GM18858 (cell line): ENCODE measurements around the gene CHCHD1.
"Not testable (repeated sequence)": the region's sequence is repeated elsewhere in the genome, so short reads cannot be mapped to it uniquely, and the experiment has no call there.

Experiments
- ATAC-seq: cut with Tn5 transposase; IDR thresholded peaks from one replicate; pipeline ENCODE4 v1.9.1; 2021; ENCODE audit not compliant: unreplicated experiment

Gene CHCHD1

DNA sequence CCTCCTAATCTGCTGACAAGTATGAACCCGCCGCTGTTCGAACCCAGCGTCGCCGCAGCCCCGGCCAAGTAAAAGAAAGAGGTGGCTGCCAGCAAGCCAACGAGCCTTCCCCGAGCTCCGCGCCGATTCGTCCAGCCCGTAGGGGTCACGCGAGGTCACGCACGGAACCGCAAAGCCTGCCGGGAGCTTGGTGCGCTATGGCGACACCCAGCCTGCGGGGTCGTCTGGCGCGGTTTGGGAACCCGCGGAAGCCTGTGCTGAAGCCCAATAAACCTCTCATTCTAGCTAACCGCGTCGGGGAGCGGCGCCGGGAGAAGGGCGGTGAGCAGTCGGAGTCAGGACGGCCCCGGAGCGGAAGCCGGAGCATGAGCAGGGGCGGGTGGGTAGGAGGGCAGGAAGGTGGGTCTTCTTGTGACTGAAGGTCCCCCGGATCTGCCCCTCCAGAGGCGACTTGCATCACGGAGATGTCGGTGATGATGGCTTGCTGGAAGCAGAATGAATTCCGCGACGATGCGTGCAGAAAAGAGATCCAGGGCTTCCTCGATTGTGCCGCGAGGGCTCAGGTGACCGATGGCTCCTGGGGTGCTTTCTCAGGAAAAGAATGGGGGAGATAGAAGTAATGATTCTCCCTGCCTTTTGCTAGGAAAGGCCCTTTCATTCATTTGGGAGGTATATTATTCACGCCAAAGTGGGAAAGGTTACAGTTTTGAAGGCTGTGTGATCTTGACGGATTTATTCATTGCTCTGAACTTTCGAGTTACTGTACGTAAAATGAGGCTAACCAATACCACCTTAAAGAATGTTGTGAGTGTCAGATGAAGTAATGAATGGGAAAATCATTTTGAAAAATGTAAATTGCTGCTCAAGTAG is at the start of gene CHCHD1:
CHCHD1 (plus strand) TSS at position 170 of the 870 bp plus-strand sequence; CDS start at position 198, 28 bp downstream.
- no peak for ATAC-seq

DNA sequence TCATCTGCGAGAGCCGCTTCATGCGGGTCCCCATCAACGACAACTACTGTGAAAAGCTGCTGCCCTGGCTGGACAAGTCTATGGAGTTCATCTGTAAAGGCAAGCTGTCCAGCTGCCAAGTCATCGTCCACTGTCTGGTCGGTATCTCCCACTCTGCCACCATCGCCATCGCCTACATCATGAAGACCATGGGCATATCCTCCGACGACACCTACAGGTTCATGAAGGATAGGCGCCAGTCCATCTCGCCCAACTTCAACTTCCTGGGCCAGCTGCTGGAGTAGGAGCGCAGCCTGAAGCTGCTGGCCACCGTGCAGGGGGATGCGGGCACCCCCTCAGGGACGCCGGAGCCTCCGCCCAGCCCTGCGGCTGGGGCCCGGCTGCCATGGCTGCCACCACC is 49.4 kb upstream of the CHCHD1 start:
- no peak for ATAC-seq

- ATAC-seq = no peak
Measured at GRCh38 chr10:73732931-73733623, 48.8 kb upstream of the CHCHD1 start.

DNA sequence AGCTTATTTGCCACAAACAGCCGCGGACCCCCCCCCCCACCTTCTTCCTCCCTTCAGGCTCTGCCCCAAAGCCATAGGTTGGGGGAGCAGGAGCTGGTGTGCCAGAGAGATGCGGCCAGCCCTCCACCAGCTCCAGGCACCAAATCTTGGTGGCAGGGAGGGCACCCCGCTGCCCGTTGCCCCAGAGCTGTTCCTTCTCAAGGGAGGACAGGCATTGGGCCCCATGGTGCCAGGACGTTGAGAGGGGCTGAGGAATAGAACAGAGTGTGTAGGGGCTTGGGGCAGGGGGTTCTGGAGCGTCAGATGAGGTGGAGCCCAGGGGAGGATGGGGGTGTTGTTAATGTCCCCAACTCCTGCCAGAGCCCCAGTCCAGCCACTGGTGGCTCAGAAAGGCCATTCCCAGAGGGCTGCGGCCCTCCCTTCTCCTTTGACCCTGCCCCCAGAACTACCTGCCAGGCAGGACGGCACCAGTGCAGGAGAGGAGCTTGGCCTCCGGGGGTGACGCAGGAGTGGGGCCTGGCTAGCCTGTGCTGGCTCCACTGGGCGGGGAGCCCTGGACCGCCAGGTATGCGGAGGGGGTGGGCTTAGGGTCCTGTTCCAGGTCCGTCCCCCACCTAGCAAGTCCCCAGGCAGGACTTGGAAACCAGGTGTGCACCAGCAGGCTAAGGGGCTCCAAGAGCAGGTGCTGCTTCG is 47.7 kb upstream of the CHCHD1 start:
- no peak for ATAC-seq

DNA sequence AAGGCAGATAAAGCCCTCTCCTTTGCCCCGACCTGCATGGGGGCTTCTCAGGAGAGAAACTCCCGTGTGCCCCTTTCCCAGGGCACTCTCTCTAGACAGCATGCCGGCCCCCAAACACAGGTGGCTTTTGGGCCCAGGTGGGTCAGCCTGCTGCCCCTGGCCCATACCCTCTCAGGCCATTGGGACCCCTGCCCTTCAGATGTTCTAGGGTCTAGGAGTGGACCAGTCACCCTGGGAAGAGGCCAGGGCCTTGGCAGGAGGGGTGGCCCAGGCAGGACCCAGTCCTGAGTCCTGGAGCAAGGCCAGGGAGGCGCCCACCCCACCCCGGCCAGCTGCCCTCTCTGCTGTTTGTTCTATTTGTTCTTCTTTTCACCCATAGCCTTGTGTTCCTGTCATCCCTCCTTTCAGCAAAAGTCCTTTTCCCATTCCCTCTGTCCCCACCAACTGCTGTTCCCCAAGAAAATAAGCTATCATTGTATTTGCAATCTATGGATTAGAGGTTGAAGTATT is 47.0 kb upstream of the CHCHD1 start:
- no peak for ATAC-seq

GRCh38 chr10:73740501-73741254 is 41.2 kb upstream of the CHCHD1 start:
- ATAC-seq = not testable (repeated sequence)

DNA sequence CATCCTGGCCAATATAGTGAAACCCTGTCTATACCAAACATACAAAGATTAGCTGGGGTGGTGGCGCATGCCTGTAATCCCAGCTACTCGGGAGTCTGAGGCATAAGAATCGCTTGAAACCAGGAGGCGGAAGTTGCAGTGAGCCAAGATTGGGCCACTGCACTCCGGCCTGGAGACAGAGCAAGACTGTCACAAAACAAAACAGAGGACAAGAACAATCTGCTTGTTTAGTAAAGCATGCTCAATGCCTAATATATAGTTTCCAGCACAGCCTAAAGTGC is 39.5 kb upstream of the CHCHD1 start:
- no peak for ATAC-seq

DNA sequence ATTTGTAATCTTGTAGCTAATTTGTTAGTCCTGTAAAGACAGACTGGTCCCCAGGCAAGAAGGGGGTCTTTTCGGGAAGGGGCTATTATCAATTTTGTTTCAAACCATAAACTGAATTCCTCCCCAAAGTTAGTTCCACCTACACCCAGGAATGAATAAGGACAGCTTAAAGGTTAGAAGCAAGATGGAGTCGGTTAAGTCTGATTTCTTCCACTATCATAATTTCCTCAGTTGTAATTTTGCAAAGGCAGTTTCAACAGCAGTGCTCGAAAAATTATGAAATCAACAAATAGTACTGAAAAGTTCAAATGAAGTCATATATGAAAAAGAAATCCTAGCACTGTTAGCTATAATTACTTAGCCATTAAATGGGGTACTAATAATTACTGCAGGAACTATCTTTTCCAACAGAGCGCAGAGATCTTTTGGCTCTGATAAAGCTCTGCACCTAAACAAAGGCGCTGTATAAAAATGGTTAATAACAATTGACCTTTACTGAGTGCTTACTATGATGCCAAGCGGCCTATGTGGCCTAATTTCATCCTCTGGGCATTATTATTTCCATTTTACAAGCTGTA is 38.4 kb upstream of the CHCHD1 start:
- ATAC-seq = no peak

- ATAC-seq = peak; percentile 65
Measured at GRCh38 chr10:73743905-73744663, 37.8 kb upstream of the CHCHD1 start, which contains the start of gene SEC24C. SEC24C (plus strand) TSS chr10:73744372; CDS start chr10:73746833, 2,461 bp downstream.

GRCh38 chr10:73744664-73744975 is 37.2 kb upstream of the CHCHD1 start:
- ATAC-seq = peak; percentile 22

DNA sequence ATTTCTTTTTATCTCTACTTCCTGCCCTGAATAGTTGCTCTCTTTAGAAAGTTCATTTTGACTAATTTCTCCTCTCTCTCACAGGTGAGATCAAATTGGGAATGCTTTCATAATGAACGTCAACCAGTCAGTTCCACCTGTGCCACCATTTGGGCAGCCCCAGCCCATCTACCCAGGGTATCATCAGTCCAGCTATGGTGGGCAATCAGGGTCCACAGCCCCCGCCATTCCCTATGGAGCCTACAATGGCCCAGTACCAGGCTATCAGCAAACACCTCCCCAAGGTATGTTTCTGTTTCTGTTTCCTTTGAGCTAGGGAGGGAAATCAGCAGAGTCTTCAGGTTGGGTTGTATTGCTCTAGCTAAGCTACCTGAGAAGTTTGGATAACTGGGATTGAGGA is 35.1 kb upstream of the CHCHD1 start:
- ATAC-seq = no peak

GRCh38 chr10:73750819-73751218 is 31.0 kb upstream of the CHCHD1 start:
- ATAC-seq = no peak

DNA sequence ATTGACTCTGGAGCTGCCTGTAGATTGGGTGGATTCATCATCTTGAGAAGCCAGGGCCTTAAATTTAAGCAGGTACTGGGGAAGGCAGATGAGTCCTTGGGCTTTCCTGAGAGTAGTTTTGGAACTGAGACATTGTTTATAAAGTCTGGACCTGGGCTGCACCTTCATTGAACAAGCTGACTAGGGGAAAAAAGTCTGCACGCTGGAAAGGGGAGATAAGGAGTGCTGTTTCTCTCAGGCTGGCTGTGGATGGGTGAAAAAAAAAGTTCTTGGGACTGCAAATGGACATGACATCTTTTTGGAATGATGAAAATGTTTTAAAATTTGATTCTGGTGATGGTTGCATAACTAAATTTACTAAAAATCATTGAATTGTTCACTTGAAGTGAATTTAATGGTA is 25.7 kb upstream of the CHCHD1 start:
- ATAC-seq = no peak

GRCh38 chr10:73758704-73759511 is 22.9 kb upstream of the CHCHD1 start:
- no peak for ATAC-seq

GRCh38 chr10:73759512-73760115 is 22.2 kb upstream of the CHCHD1 start:
- ATAC-seq = no peak

- no peak for ATAC-seq
Measured at GRCh38 chr10:73761781-73762180, 20.1 kb upstream of the CHCHD1 start.

GRCh38 chr10:73762915-73763314 is 18.9 kb upstream of the CHCHD1 start:
- no peak for ATAC-seq

GRCh38 chr10:73763343-73763742 is 18.5 kb upstream of the CHCHD1 start:
- ATAC-seq = no peak

DNA sequence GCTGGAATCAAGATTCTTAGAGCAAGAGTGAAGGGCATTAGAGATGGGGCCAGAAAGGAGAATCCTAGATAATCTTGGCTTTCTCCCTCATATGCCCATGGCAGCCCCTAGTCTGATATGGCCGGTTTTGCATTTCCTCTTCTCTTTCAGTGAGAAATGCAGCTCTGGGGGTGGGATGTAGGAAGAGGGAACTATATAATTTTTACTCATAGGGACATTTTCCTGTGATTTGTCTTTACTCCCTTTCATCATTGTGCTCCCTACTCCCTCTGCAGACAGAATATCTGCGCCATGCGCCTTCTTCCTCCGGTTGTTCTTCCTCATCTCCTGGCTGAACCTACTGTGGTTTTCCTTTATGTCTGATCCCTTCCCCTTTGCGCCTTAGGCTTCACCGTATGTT is 16.8 kb upstream of the CHCHD1 start:
- ATAC-seq = no peak
